Thoracic aorta (tissue), 2 donors: ENCODE measurements around the gene ATP2A2. TPM values are rescaled to one million over a fixed set of nuclear protein-coding genes. Genes with fewer than 3 reads are reported as not detected.

Experiments used
- ATAC-seq: fragments of 150-250 bp; one replicate; pipeline ENCODE4 v1.8.0; 2017; ENCODE audit warnings: low read depth; ENCODE audit not compliant: insufficient number of reproducible peaks, low FRiP score
- DNase-seq: peaks from one replicate; pipeline ENCODE4 v3.0.0-alpha.2; 2020; ENCODE audit warnings: low spot score
- H3K27ac ChIP-seq, 2 donors: fragments of 200-600 bp; sonication (generic); 1 replicate in 1 of 2; 2 replicates in 1 of 2; pipeline ENCODE4 v1.5.1; 2016; ENCODE audit warnings: mild to moderate bottlenecking in 2 of 2, moderate library complexity in 2 of 2
- H3K27me3 ChIP-seq: fragments of 200-600 bp; sonication (generic); replicated peaks from 2 replicates; pipeline ENCODE4 v1.6.0; 2016; ENCODE audit warnings: mild to moderate bottlenecking; ENCODE audit not compliant: insufficient read depth
- H3K36me3 ChIP-seq: fragments of 200-600 bp; sonication (generic); one replicate; pipeline ENCODE4 v1.5.1; 2016
- H3K4me1 ChIP-seq, 2 donors: fragments of 200-600 bp; sonication (generic); 1 replicate in 1 of 2; 2 replicates in 1 of 2; pipeline versions ENCODE4 v1.5.1 to v1.6.0; 2016; ENCODE audit warnings: low read depth in 2 of 2, mild to moderate bottlenecking in 1 of 2; ENCODE audit not compliant: control insufficient read depth in 1 of 2
- H3K4me3 ChIP-seq: fragments of 200-600 bp; sonication (generic); 2 replicates; pipeline ENCODE4 v1.5.1; 2016; ENCODE audit warnings: mild to moderate bottlenecking
- H3K9me3 ChIP-seq: fragments of 200-600 bp; sonication (generic); 2 replicates; pipeline ENCODE4 v1.5.1; 2016
- CTCF ChIP-seq: fragments of 200-600 bp; sonication (generic); IDR thresholded peaks from one replicate; pipeline ENCODE4 v1.5.1; 2019; ENCODE audit warnings: antibody characterized with exemption
- total RNA-seq, 2 donors: library from RNA; depleted of rRNA; stranded (reverse); fragments of >200 nt; gene quantifications; one replicate each; pipeline versions ENCODE4 v1.1.0 to v1.2.3, GENCODE V29; 2016

The ATP2A2 gene
- total RNA-seq, 2 donors from 2014 or later = 226 to 290 TPM

DNA sequence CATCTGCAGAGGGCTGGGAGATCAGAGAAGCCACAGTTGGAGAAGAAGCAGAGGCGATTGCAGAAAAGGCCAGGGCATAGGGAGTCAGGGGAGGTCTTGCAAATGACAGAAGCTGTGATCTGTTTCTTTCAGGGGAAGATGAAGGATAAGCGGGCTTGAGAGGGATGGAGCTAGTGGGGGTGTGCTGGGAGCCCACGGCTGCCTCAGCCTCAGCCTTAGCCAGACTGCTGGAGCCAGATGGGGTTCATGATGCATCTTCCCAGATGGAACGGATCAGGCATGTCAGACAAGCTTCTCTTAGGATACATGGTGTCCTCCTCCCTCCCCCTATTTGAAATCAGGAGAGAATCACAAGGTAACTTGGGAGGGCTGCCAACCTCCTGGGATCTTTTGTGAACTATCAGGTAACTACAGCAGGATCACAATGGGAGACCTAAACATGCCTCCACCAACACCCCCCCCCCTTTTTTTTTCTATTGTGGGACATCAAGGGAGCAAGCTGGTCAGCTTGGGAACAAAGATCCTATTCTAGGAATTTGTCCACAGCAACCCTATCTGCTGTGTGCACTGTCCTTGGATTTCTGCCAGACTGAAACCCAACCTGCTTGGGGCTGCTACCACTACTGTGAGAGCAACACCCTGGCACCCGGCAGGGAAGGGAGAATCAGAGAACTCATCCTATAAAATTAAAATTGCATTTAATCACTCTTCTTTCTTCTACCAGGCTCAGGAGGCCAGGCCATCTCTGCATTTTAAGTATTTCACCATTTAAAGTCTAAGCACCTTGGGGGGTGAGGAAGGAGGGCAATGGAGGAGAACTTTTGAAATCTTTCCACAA is 10.7 kb upstream of the ATP2A2 start:
- peak overlapping the region; percentile 18 for H3K4me3 ChIP-seq
- no peaks in the 10 kb centered on the region for H3K36me3 ChIP-seq
- DNase-seq = no peak
- peaks cover 36 to 71% of the 10 kb centered on the region in 2 donors for H3K4me1 ChIP-seq
- H3K9me3 ChIP-seq = no peaks in the 10 kb centered on the region
- ATAC-seq = no peak
- no peak for TF ChIP-seq CTCF
- H3K27me3 ChIP-seq = no peaks in the 10 kb centered on the region
- peak overlapping the region; percentile 86 to 90 for H3K27ac ChIP-seq

DNA sequence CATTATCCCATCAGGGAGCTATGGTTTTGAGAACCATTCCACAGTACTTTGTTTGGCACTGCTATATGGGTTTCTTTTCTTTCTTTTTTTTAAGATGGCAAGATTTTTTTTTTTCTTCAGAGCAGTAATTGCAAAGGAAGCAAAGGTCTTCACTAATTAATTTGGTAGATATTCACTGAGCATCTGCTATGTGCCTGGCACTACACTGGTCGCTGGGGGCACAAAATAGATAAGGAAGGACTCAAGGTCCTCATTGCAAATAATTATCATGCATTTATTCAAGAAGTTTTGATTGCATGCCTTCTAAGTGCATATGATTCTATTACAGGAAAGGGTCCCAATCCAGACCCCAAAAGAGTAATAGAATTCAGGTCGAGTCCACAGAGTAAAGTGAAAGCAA is 10.0 kb upstream of the ATP2A2 start:
- H3K9me3 ChIP-seq = no peaks in the 10 kb centered on the region
- no peak for TF ChIP-seq CTCF
- H3K4me3 ChIP-seq = peak overlapping the region; percentile 18
- no peak for DNase-seq
- no peaks in the 10 kb centered on the region for H3K27me3 ChIP-seq
- peak overlapping the region; percentile 86 to 90 for H3K27ac ChIP-seq
- H3K4me1 ChIP-seq = peaks cover 36 to 71% of the 10 kb centered on the region in 2 donors
- peak; percentile 19 for ATAC-seq
- no peaks in the 10 kb centered on the region for H3K36me3 ChIP-seq

- no peaks in the 10 kb centered on the region for H3K27me3 ChIP-seq
- no peak for TF ChIP-seq CTCF
- DNase-seq (no peak), ATAC-seq (no peak)
- H3K4me3 ChIP-seq = no peak overlapping the region
- peak overlapping the region in 1 of 2 donors; percentile 23 for H3K27ac ChIP-seq
- H3K36me3 ChIP-seq = no peaks in the 10 kb centered on the region
- H3K4me1 ChIP-seq = peaks cover 2 to 41% of the 10 kb centered on the region in 2 donors
- no peaks in the 10 kb centered on the region for H3K9me3 ChIP-seq
Observed at GRCh38 chr12:110277530-110278254, 3.4 kb upstream of the ATP2A2 start.

DNA sequence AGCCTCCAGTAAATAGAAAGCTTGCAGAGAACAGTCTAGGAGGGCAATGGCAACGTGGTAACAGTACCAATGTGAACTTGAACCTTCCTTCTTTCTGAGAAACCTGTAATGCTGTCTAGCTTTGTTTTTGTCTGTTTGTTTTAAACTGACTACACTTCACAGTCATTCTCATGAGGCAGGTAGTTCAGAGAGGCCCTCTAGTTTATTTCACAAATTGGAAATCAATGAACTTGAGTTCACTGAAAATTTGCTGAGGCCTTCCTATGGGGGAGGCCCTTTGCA is 2.9 kb upstream of the ATP2A2 start:
- ATAC-seq = no peak
- H3K27ac ChIP-seq = peak overlapping the region in 1 of 2 donors; percentile 23

More for the DNA sequence above, 2.9 kb upstream of the ATP2A2 start:
- Histone ChIP-seq H3K4me3 (no peak overlapping the region), H3K36me3 (no peaks in the 10 kb centered on the region), H3K27me3 (no peaks in the 10 kb centered on the region), H3K9me3 (no peaks in the 10 kb centered on the region), H3K4me1 (peaks cover 2 to 44% of the 10 kb centered on the region in 2 donors)
- TF ChIP-seq CTCF = no peak
- DNase-seq = no peak
